PFSK-1 (cell line): Measurements from ENCODE around the gene LIPA.

Experiments
- POLR2AphosphoS5 ChIP-seq: IDR thresholded peaks from 2 replicates; pipeline ENCODE4 v1.6.1; 2012; ENCODE audit warnings: low read depth, mild to moderate bottlenecking, control low read depth, low read length, moderate library complexity
- REST ChIP-seq, 2 experiments: IDR thresholded peaks; 2 replicates each; pipeline versions ENCODE4 v1.6.1 to v1.8.0; 2011 to 2012; ENCODE audit warnings: low read depth in 2 of 2, low read length in 2 of 2, control low read depth in 1 of 2, inconsistent platforms in 1 of 2, mild to moderate bottlenecking in 1 of 2, moderate library complexity in 1 of 2; ENCODE audit not compliant: insufficient read depth in 1 of 2
- SIN3A ChIP-seq: IDR thresholded peaks from 2 replicates; pipeline ENCODE4 v1.6.1; 2012; ENCODE audit warnings: mild to moderate bottlenecking, low read length, moderate library complexity, borderline replicate concordance; ENCODE audit not compliant: insufficient read depth
- TAF1 ChIP-seq: IDR thresholded peaks from 2 replicates; pipeline ENCODE4 v1.6.1; 2012; ENCODE audit warnings: low read length, control low read depth, borderline replicate concordance; ENCODE audit not compliant: insufficient read depth

- TF ChIP-seq REST (IDR thresholded peaks at IDR 0.05; ENCODE audit: insufficient read depth in 1 of 2, low read depth in 2 of 2, low read length in 2 of 2) (no peak), POLR2AphosphoS5 (no peak), SIN3A (no peak), TAF1 (no peak)
These were observed 630 bp upstream of the LIPA start for GRCh38 chr10:89252225-89252585.
